HG03378 (cell line): ENCODE results near the gene XYLT1.
A peak's percentile ranks its signal among the peaks of the same experiment; 100 is the strongest.

Experiments used
- ATAC-seq: cut with Tn5 transposase; IDR thresholded peaks from one replicate; pipeline ENCODE4 v1.9.1; 2021; ENCODE audit warnings: mild to moderate bottlenecking, moderate library complexity; ENCODE audit not compliant: unreplicated experiment

The XYLT1 gene

DNA sequence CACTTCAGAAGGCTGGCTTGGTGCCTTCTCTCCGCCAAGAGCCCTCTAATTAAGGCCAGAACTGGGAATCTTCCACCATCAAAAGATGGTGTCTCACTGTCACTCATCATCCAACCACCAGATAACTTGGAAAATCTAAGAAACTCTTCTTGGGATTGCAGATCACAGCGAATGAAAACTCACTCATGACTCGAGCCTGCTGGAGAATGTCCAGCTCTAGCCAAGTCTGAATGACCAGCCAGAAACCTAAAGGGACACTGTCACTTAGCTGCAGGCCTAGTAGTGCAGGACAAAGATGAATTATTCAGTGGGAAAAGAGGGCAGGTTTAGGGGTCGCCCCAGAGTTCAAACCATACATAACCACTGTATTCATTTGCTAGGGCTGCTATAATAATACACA lies 107.8 kb downstream of the XYLT1 start:
- ATAC-seq = no peak

DNA sequence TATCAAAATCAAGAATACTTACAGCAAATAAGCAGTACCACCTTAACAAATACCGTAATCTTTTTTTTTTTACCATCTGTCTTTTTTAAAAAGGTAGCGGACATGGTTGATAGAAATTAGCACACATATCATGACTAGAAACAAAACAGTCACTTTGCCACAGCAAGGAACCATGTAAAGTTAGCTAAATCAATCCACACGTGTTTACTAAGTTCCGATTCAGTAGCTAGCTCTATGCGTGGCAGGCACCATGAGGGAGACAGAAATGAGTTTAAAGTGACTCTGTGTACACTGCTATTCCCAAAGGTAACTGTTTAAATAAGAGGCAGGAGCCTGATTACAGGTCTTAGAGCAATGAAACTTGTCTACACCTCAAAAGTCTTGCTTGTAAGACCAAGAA lies 108.6 kb downstream of the XYLT1 start:
- ATAC-seq = no peak

DNA sequence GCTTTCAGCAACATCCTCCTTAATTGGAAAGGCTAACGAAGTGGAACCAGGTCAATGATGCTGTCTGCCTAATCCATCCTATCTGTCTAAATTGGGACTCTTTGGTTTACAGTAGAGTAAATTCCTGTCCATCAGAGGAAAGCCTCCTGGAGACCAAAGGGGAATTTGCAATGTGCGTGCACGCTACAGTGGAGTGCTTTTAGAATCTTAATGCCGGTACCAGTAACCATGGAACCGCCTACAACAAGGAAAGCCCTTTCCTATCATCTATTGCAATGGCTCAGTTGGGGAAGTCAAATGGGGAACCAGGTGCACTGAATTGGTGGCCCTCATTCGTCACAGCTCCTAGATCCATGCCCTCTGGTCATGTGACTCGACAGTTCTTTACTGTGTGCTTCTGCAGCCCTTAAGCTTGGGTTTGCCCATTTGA lies 110.1 kb downstream of the XYLT1 start:
- ATAC-seq = no peak

DNA sequence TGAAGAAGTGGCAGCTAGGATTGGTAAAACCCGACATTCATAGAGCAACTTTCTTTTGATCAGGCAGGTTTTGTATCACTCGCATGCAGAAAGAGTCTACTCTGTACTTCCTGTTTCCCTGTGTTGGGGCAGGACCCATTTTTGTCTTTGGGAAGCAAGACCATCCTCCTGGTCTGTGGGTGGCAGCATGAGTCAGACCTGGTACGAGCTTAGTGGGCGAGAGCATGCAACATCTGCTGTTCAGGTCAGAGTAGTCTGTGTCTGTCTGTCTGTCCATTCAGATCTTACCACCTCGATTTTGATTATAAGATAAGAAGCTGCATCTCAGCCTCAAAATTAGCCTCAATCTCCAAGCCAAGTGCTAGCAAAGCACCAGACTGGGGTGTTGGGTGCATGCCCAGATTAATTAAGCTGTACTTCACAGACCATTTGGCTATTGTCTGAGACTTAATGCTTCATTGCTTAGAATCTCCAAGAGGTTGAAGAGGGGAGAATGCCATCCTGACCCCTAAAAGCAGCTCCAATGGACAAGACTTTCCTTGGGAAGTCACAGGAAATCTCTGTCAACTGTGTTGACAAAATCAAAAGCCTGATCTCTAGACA lies 110.9 kb downstream of the XYLT1 start:
- no peak for ATAC-seq

DNA sequence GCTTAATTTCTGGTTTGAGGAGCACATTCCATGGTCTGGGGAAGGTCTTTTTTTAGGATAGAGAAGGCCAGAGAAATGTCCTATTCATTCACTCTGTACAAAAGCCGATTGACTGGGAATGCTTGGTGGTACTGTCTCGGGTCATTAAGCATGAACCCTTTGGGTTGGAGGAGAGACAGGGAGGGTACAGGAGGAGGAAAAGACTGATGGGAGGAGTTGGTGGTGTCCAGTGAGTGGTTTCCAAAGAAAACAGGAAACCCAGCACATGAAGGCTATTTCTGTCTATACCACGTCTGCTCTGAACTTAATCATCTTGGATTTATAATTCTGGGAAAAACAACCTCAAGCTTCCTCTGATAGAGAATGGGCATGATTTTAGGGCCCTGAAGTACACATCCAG lies 111.9 kb downstream of the XYLT1 start:
- no peak for ATAC-seq

DNA sequence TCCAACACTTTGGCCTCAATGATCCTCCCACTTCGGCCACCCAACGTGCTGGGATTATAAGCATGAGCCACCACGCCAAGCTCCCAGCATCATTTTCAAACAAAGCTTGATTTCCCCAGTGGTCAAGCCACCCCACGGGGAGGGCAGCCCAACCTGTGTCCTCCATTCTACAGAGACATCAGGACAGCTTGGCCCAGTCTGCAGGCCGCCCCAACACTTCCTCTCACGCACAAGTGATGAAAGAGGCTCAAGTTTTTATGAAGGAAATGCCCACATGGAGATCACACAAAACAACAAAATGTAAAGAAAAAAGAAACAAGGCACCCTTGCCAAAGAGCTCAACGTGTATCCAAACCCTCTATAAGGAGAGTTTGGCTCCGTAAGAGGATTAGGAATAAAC lies 112.4 kb downstream of the XYLT1 start:
- ATAC-seq = no peak

DNA sequence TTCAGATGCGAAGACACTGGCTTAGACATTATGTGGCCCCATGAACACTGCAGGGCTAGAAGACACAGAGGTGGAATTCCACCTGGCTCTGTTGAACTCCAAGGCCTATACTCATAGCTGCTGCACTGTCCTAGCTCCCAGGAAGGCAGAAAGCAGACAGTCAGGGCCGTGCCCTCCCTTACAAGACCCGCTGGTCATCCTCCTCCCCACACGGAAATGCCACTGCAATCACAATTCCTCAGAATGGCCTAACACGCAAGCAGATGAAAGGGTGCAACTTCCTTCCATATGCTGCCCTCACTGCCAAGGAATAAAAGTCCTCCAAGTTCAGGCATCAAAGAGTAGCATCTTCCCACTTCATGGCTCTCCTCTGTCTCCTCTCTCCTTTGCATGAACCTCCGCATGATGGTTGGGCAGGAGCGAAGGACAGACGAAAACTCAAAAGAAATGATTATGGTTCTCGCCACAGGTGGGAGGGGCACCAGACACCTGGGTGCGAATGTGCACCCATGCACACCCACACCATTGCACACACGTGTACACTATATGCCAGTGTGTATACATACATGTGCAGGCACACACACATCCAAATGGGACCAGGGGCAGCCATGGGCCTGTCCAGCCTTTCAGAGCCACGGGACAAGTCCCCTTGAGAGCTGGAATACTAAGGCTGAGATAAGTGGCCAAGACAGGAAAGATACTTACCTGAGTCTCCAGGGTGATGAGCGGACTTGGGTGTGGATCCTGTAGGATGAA lies 113.3 kb downstream of the XYLT1 start:
- ATAC-seq = no peak

DNA sequence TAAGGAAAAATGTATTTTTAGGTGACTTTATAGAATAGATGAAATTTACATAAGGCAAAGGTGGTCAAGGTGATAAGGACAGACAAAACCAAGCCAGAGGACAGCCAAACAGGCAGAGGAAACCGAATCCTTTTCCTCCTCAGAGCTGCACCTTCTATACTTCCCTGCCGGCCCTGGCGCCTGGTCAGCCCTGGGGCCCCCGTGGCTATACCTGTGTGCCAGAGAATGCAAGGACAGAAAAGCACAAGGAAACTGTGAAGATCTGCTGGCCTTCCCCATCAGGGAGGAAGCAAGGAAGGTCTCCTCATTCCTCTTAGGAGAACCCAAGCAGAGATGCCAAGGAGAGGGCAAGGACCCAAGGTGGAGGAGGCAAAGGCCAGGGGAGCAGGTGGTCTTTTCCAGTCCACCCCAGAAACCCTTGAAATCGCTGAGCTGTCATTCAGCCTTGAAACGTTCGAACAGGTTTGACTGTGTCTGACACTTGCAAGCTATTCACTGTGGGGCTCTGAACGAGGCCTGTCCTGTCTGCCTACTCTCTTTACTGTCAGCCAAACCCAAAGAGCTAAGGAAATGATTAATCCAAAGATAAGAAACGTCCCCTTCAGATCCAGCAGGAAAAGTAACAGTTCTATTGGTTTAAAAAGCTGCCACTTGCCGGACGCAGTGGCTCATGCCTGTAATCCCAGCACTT lies 114.4 kb downstream of the XYLT1 start:
- no peak for ATAC-seq

DNA sequence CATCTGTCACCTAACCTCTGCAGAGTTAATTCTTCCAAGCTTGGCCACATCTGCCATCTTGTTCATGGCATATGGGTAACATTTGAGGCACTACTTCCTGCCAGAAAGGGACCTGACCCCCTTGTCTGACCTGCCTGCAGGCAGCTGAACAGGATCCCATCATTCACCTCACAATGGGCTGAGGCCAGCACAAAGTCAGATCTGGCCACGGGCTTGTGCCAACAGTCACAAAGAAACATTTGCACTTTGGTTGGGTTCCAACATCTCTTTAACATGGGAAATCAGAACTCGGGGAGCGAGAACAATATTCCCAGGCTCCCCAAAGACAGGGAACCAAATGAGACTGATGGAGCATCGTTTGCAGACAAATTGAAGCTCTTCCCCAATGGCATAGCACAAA lies 116.1 kb downstream of the XYLT1 start:
- no peak for ATAC-seq

DNA sequence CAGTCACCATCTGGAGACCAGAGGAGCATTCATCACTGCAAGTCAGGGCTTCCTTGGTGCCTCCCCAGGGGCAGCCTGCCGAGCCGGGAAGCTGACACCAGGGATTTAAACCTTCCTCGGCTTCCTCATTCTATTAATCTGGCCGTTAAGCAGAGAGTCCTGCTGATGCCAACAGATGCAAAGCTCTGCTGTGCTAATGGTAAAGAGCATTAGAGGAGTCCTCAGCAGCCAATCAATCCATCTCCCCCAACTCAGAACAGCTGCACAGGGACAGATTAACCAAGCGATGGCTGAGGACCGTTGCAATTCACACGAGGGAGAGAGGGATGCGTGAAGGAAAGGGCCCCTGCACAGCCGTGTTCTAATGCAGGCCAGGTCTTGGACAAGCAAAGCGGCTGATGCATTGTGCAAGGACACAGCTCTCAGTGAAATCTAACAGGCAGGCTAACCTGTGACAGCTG lies 116.6 kb downstream of the XYLT1 start:
- no peak for ATAC-seq

DNA sequence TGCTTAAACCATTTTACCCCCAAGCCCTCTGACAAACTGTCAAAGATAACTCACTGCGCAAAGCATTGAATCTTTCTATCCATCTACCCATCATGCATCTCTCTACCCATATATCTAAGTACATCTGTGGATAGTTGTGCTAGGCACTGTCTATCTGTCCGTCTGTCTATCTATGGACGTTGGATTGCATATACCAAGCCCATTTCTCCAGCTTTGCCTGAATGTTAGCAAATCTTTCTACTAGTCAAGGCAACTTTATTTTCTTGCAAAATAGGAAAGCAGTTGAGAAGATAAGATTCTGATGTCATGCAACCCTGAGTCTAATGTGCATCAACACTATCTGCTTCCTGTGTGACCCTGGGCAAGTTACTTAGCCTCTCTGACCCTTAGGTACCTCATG lies 117.2 kb downstream of the XYLT1 start:
- no peak for ATAC-seq

DNA sequence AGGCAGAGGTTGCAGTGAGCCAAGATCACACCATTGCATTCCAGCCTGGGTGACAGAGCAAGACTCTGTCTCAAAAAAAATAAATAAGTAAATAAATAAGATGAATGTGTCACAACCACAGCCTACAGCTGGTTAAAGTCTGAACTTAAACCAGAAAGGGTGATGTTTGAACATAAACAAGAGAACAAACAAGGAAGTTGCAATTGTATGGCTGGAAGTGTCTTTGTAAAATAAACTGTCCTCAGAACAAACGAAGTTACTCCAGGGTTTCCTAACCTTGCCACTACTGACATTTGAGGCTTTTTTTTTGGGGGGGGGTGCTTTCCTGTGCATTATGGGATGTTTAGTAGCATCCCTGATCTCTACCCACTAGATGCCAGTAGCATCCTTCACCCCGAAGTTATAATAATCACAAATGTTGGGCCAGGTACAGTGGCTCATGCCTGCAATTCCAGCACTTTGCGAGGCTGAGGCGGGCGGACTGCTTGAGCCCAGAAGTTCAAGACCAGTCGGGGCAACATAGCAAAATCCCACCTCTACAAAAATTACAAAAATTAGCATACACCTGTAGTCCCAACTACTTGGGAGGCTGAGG lies 119.2 kb downstream of the XYLT1 start:
- ATAC-seq = no peak

DNA sequence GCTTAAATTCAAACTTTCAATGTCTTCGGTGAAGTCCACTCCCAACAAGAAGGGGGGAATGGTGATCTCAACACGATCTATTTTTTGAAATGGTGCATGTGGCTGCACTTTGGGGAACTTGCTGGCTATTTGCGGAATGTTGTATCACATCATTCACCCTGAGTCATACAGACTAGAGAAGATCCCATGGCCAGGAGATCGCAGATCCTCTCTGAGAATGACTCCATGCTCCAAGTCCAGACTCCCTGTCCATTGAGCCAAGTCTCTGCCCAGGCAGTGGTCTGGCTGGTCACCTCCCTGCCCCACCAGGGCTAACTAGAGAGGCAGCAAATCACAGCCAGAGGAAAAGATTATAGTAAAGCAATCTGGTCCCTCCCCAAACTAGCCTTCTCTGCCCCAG lies 120.6 kb downstream of the XYLT1 start:
- ATAC-seq = no peak

DNA sequence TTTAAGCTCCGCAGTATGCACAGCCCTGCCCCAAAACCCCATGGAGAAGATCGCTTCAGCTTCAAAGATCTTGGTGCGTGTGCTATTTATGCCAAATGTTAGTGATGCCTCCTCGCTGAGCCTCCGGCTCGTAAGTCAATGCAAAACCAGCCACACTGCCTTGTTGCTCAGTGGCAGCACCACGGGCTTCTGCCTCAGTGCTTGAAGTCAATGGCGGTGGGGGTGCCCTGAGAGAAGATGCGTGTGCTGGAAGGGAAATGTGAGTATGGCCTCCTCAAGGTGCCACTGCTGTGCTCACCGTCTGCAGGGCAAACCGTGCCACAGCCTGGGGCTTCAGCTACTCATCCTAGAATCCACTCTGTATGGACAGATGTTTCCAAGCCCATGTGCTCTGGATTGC lies 121.9 kb downstream of the XYLT1 start:
- no peak for ATAC-seq

DNA sequence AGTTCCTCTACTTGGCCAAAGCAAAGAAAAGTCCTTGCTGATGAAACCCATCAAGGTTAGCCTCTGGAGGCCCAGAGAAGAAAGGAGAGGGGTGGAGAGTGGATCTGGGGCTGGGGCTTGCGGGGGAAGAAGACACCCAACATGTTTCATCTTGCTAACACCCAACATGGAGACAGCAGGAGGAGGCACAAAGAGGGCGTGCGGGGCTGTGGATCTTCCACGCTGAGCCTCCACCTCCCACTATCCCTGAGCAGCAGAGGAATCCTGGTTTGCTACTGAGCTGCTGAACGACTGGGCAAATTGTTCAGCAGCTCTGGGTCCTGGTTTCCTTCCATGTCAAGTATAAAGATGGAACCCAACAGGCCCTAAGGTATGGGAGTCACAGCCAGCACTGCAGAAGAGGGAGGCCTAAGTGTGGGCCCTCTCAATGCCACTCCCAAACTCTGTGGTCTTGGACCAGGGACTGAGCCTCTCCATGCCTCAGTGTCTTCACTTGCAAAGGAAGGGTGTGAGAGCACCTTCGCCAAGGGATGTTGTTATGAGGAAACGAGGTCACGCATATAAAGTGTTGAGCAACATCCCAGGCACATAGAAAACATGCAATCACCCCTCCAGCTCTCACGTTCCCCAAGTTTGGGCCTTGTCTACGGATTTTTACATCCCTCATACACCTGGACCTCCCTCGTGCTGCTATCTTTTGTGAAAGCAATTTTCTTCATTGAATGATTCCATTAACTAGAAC lies 122.5 kb downstream of the XYLT1 start:
- ATAC-seq = no peak

DNA sequence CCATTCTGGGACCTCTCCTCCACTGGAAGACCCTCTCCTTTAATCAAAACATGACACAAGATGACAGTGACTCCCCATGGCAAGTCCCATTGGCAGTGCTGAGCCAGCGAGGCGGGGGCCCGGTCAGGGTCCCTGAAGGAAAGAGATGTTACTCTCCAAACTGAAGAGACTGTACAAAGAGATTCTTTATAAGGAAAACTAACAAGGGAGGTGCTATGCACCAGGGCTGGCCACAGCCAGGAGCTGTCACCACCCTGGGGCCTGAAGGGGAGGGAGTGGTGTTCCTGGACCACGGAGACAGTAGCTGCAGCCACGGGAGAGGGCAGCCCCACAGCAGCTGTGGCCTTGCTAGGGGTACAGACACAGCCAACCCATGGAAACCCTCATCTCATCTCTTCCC lies 123.1 kb downstream of the XYLT1 start:
- ATAC-seq = no peak

DNA sequence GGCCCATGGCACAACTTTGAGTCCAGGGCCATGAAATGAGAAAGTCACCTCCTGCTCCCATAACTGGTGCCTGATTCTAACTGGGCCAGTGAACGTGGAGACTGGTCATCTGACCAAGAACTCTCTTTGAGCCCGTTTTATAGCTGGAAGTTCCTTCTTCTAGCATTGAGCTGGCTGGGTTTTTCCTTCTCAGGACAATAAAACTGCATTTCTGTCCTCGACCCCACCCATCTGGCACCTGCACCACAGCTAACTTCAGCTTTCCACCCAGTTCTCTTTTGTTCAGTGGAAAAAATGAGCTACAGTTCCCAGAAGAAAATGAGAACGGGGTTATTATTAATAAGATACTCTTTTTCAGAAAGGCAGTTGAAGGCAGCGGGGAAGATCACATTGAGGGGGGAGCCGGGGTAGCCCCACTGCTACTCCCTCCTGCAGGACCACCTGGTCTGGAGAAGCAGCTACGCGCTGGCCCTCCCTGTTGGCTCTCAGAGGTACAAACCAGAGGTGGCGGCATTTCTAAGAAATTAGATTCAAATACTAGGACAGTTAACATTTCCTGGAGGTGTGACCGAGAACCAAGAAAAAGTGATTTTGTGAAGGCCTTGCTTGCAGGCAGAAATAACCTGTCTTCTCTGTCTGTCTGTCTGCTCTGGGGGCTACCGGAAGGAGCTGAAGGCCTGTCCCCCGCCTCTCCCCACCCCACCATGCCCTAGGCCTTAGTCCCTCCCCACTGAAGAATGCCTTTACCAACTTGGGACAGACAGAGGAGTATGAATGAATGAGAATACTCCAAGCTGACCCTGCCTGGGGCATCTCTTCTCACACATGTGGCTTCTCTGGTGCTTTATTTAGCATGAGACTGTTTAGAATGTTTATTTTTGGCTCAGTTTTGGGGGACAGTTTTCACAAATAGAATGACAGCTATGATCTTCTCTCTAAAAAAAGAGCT lies 123.9 kb downstream of the XYLT1 start:
- ATAC-seq = no peak

DNA sequence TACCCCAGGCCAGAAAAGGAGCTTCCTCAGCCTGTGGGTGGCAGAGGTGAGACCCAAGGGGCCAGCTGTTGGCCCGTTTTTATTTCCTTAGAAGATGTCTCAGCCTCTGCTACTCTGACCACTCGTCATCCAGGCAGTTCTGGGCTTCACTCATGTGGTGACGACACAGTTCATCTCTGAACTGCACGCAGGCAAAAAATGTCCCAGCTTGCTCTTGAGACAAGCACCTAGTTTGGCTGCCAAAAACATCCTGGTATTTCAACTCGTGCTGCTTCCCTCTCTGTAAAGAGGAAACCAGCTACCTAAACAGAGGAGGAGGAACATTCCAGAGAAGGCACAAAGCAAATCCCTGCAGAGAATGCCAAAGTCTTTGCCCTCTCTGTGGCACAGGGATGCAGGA lies 125.7 kb downstream of the XYLT1 start:
- ATAC-seq = no peak

DNA sequence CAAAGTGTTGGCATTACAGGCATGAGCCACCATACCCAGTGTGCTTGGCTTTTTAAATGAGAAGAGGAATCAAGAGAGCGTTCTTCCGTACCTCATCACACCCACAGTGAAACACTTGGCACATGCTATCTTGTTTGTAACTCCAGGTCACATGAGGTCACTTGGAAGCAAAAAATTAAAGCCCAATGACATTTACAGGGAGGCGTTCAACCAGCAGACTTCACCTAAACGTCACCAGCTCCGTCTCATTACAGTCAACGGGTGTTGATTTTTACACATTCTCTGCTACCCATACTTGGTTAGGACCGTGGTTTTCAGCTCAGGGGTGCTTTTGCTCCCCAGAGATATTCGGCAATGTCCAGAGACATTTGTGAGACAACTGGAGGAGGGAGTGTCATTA lies 127.0 kb downstream of the XYLT1 start:
- ATAC-seq = no peak

DNA sequence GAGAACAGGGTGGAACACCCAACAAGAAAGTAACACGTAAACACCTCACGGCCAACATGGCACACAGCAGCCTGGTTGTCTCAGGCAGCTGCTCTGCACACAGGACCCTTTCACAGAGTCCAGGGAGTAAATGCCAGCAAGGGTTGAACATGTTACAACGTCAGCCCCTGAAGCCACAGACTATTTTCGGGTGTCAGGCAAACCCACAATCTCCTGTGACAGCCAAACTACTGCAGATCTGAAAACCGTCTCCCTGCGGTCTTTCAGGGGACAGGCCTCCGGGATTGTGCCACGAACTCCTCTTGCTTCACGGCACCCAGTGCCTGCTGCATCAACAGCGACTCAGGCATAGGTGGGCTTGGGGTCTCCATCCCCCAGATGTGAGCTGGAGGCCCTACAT lies 127.7 kb downstream of the XYLT1 start:
- ATAC-seq = peak; percentile 53
